ENCODE measurements around the gene DNAL1. TPM values are rescaled to one million over a fixed set of nuclear protein-coding genes. Genes with fewer than 3 reads are reported as not detected.
A peak's percentile ranks its signal among the peaks of the same experiment; 100 is the strongest.

Gene DNAL1
- total and polyA plus RNA-seq, 9 of the 15 experiments (the other 6 are each of a cell fraction or from before 2014, with no cell fraction given): 1.6 to 11.7 (median 4.8) TPM

DNA sequence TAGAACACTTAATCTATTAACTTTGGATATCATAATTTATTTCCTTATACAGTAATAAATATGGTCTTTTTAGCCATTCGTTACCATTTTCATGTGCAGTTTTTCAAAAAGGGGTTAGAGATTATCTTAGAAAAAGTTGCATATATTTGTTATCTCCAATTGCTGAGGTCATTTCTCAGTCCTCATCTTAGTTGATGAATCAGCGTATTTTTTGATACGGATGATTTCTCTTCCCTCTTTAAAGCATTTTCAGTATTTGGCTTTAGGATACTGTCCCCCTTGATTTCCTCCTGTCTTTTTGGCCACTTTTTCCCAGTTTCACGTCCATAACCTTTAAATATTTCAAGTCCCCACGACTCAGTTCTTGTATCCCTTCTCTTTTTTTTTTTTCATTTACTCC lies 21.8 kb downstream of the DNAL1 start:
- POLR2A ChIA-PET: no interaction called here
- H4K20me1 ChIP-seq (replicated peaks; ENCODE audit: control insufficient read depth, insufficient read depth, low read length): no peaks in the 10 kb centered on the region
- no TSS peak for BruUV-seq (replicated peaks)
- no peak overlapping the region for H3K4me3 ChIP-seq
- WGBS (ENCODE audit: insufficient coverage, low coverage, missing lambda C conversion rate): 7% methylated on average over 5 of the region's 5 CpGs
- H3K36me3 ChIP-seq (ENCODE audit: control insufficient read depth, insufficient read depth, low read length): no peaks in the 10 kb centered on the region
- FAIRE-seq: no peak
- no peak overlapping the region for H3K9ac ChIP-seq (ENCODE audit: insufficient read depth in 1 of 2, low read depth in 2 of 2, low read length in 2 of 2)
- H3K9me1 ChIP-seq (ENCODE audit: control insufficient read depth, insufficient read depth, low read length): no peaks in the 10 kb centered on the region
- H2AFZ ChIP-seq (ENCODE audit: low read depth, low read length): no peak overlapping the region
- peaks cover 0 to 4% of the 10 kb centered on the region in 2 experiments; a peak in 2 of 5 replicates for H3K4me1 ChIP-seq (replicated peaks in 1 of 2; ENCODE audit: control insufficient read depth in 2 of 2, insufficient read depth in 2 of 2, low read length in 2 of 2)
- ATAC-seq: no peak
- H3K27ac ChIP-seq (ENCODE audit: extremely low read depth, low read depth, low read length): no peak overlapping the region
- no peak overlapping the region for H3K4me2 ChIP-seq (ENCODE audit: insufficient read depth, low read length)
- CTCF ChIA-PET (ENCODE audit: low intra/inter-chr PET ratio): no interaction called here
- no peaks in the 10 kb centered on the region for H3K79me2 ChIP-seq (ENCODE audit: control insufficient read depth, insufficient read depth, low read length)
- no peak for DNase-seq (ENCODE audit: extremely low read depth in 1 of 4, low spot score in 3 of 4)
- in situ Hi-C loops (cut with MboI): no loop called here
- no peaks in the 10 kb centered on the region for H3K27me3 ChIP-seq (ENCODE audit: control insufficient read depth in 2 of 2, insufficient read depth in 2 of 2, low read length in 2 of 2)
- no peaks in the 10 kb centered on the region for H3K9me3 ChIP-seq (replicated peaks; ENCODE audit: control insufficient read depth, insufficient read depth, low read depth, low read length)
- intact Hi-C loops (cut with micrococcal nuclease): no loop called here
- TF ChIP-seq PKNOX1 (IDR thresholded peaks at IDR 0.05): no peak
- no peak for TF ChIP-seq ZC3H8 (IDR thresholded peaks at IDR 0.05)
- TF ChIP-seq GTF3C2 (IDR thresholded peaks at IDR 0.05; ENCODE audit: borderline replicate concordance, extremely low read depth, insufficient read length): no peak
- no peak for TF ChIP-seq SOX6 (IDR thresholded peaks at IDR 0.05)
- TF ChIP-seq CTBP1 (IDR thresholded peaks at IDR 0.05; ENCODE audit: borderline replicate concordance): no peak
- TF ChIP-seq, protein P1, sequence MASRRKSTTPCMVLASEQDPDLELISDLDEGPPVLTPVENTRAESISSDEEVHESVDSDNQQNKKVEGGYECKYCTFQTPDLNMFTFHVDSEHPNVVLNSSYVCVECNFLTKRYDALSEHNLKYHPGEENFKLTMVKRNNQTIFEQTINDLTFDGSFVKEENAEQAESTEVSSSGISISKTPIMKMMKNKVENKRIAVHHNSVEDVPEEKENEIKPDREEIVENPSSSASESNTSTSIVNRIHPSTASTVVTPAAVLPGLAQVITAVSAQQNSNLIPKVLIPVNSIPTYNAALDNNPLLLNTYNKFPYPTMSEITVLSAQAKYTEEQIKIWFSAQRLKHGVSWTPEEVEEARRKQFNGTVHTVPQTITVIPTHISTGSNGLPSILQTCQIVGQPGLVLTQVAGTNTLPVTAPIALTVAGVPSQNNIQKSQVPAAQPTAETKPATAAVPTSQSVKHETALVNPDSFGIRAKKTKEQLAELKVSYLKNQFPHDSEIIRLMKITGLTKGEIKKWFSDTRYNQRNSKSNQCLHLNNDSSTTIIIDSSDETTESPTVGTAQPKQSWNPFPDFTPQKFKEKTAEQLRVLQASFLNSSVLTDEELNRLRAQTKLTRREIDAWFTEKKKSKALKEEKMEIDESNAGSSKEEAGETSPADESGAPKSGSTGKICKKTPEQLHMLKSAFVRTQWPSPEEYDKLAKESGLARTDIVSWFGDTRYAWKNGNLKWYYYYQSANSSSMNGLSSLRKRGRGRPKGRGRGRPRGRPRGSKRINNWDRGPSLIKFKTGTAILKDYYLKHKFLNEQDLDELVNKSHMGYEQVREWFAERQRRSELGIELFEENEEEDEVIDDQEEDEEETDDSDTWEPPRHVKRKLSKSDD (conservative IDR thresholded peaks at IDR 0.05; ENCODE audit: low read length): no peak
- no peak for TF ChIP-seq CHD4 (IDR thresholded peaks at IDR 0.05; ENCODE audit: insufficient read depth, insufficient replicate concordance, low read depth, low read length, poor library complexity, severe bottlenecking)
- TF ChIP-seq NFE2 (IDR thresholded peaks at IDR 0.05; ENCODE audit: low read depth): peak; percentile 44
- TF ChIP-seq ZNF239 (CRISPR knock-in tag; IDR thresholded peaks at IDR 0.05): no peak
- TF ChIP-seq RBM22 (IDR thresholded peaks at IDR 0.05; ENCODE audit: low read depth, low read length, poor library complexity, severe bottlenecking): no peak
- no peak for TF ChIP-seq ZNF589 (CRISPR knock-in tag; IDR thresholded peaks at IDR 0.05; ENCODE audit: low read depth)
- TF ChIP-seq MIER1 (IDR thresholded peaks at IDR 0.05; ENCODE audit: low read depth): no peak
- no peak for TF ChIP-seq TARDBP (IDR thresholded peaks at IDR 0.05)
- TF ChIP-seq NCOA4 (IDR thresholded peaks at IDR 0.05; ENCODE audit: partially characterized antibody): no peak
- no peak for TF ChIP-seq GTF2E2 (tag; IDR thresholded peaks at IDR 0.05)
- TF ChIP-seq ZNF431 (CRISPR knock-in tag; IDR thresholded peaks at IDR 0.05): no peak
- no peak for TF ChIP-seq NELFE (IDR thresholded peaks at IDR 0.05; ENCODE audit: insufficient read depth, insufficient read length)
- TF ChIP-seq MTF1 (CRISPR knock-in tag; IDR thresholded peaks at IDR 0.05; ENCODE audit: borderline replicate concordance): no peak
- TF ChIP-seq FOS (IDR thresholded peaks at IDR 0.05; ENCODE audit: extremely low read depth, insufficient read length): no peak

All from K562 (cell line).